Measurements from ENCODE around the gene RGS7BP.

The RGS7BP gene

DNA sequence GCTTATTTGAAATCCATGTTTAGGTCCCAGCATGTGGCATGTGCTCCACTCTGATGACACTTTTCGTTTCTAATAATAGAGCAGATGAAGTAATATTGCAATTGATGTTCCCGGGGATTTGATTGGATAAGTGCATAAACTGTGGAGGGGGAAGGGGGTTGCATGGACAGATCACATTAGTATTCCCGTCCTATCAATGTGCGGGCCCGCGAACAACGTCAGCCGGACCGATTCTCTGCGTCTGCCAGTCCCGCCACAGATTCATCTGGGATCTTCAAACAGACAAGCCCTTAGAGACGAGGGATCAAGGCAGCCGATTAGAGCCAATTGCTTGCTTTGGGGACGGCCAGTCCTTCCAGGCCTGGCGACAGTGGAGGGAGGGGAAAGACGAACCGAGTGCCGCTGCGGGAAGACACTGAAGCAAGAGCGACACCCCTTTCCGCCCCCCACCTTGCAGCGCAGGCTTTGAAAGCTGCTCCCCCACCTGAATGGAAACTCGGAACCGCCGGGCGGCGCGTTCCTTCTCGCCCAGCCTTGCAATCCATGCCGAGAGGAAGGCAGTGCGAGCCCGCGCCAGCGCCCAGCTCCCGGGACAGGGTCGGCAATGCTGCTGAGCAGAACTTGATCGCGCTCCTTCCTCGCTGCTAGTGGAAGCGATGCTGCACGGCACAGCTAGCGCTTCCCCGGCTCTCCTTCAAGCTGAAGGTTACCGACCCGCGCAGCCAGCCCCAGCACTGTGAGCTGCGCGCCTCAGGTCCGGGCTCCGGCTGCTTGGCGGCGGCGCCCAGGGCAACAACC, at the start of gene RGS7BP:
TSS of gene RGS7BP (plus strand) at position 247 of the 798 bp plus-strand sequence. CDS start 610 bp downstream, outside the sequence.
- DNase-seq (ENCODE audit: low spot score), result peak; percentile 82

DNA sequence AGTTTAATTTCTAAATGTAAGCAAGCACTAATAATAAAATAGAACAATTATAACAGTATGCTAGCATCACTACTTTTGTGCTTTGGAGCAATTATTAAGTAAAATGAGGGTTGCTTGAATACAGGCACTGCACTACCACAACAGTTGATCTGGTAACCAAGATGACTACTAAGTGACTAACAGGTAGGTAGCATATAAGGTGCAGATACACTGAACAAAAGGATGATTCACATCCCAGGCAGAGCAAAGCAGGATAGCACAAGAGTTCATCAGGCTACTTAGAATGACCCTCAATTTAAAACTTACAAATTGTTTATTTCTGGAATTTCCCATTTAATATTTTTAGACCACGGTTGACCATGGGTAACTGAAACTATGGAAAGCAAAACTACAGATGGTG, 48.0 kb upstream of the RGS7BP start:
- DNase-seq (ENCODE audit: low spot score), result no peak

DNA sequence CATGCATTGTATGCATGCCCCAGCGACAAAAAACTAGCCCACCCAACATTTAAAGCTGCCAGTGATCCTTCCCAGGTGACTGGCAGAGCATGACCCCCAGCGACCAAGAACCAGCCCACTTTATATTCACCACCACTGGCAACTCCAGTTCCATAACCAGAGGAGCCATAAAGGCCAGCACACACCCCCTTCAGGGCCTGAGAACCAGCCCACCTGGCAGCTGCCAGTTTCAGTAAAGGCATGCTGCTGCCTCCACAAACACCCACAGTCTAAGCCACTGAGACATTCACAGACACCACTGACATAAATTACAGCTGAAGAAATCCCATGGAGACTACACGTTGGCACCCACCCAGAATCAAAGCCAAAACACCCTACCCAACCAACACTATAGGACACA, 46.9 kb upstream of the RGS7BP start:
- no peak for DNase-seq (ENCODE audit: low spot score)

DNA sequence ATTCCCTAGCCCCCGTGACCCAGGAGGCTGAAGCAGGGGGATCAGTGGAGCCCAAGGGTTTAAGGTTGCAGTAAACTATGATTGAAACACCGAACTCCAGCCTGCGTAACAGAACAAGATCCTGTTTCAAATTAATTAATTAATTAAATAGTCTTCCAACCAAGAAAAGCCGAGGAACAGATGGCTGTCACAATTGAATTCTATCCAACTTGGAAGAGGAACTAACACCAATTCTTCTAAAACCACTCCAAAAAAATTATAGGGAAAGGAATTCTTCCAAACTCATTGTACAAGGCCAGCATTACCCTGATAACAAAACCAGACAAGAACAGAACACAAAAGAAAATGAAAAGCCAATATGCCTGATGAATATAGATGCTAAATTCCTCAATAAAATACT, 43.4 kb upstream of the RGS7BP start:
- no peak for DNase-seq (ENCODE audit: low spot score)

DNA sequence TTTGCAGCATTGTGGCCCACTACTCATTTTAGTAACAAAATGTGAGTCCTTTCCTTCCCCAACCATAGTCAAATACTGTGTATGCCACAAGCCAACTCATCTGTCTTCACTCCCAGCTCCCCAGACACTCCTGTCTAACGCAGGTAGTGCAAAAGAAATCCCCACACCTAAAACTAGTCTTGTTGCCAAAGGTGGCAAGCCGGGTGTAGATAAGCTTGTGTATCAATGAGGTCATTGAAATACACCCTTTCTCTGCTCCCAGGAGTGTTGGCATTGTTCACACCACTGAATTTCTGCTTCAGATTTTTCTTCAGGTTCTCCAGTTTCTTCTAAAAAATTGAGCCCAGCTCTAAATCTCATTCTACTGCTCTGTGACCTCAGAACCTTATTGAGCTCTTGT, 19.7 kb upstream of the RGS7BP start:
- no peak for DNase-seq (ENCODE audit: low spot score)

DNA sequence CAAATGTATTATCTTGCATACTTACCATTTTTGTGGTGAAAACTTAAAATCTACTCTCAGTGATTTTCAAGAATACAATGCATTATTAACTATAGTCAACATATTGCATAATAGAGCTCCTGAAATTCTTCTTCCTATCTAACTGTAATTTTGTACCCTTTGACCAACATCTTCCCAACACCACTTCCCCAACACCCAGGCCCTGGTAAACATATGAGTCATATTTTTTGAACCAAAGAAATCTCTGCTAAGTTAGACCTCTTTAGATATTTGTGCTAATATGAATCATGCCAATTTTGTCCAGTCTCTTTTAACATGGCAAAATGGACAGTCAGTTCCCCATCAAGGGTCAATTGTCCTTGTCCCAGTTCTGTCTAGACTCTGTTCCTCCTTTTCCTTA, 18.5 kb upstream of the RGS7BP start:
- no peak for DNase-seq (ENCODE audit: low spot score)

DNA sequence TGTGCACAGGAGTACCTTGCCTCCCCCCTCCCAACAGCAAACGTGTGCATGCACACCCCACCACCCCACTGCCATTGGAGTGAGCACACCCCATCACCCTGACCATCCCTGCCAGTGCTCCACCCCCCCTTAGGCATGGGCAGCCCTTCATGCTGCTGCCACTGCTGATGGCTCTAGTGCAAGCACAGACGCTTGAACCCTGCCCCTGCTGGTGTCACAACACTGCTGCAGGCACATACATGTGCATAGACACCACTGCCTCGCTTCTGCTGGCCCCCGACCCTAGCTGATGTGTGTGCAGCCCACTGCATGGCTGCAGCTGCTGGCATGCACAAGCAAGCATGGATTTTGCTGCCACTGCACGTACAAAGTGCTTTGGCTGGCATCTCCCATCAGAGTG, 16.0 kb upstream of the RGS7BP start:
- no peak for DNase-seq (ENCODE audit: low spot score)

DNA sequence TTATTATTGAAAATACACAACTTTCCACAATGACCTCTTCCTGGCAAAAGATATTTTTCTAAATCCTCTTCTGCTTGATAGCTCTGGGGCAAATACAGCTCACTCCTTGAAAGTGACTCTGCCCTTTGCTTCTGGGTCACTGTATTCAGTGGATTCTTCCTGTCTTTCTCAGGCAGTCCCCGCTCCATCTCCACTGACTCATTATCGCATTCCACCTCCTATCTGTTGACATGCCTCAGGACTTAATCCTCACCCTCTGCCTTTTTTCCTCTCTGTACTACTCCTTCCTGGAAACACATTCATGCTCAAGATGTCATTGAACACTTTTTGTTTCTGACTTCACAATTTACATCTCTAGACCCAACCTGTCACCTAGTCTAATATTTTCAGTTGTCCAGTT, 8.4 kb upstream of the RGS7BP start:
- no peak for DNase-seq (ENCODE audit: low spot score)

DNA sequence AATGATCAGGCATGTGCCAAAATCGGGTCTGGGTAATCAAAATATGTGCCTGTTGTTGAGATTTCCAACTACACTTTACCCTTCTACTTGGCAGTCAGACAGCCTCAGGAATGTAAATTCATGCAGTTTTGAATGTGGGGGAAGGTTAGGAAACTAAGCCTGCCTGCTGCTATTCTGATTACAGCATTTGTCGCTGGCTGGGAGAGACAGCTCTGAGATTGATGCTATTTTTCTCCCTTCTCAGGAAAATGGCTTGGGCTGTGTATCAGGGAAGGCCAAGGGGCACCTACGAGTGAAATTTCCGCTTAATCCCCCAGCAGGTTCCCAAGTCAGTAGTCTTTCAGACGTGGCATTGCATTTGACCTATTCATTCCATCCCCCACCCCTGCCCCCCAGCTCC, 3.6 kb upstream of the RGS7BP start:
- peak; percentile 42 for DNase-seq (ENCODE audit: low spot score)

DNA sequence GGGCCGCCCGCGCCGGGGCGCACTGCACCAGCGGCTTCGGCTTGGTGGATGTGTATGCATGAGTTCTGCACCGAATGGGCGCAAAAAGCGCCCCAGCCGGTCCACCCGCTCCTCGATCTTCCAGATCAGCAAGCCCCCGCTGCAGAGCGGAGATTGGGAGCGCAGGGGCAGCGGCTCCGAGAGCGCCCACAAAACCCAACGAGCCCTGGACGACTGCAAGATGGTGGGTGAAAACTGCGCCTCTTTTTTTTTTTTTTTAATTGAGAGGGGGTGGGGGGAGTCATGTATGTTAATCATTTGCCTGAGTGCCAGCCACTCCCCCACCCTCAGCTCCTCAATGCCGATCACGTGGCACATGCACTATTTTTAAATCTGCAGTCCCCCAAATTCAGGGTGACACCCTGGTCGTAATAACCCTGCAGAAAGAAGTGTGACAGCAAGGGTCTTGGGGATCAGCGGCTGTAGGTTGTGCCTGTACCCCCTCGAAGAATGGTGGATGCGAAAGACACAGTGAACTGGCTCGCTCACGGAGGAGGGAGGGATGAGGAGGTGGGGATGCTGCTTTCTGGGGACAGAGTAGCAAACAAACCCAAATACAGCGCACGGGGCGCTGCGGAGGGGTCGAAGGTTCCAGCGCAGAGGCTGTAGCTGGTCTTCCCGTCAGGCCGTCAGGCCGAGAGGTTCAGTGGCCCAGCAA, 900 bp downstream of the RGS7BP start:
- peak; percentile 45 for DNase-seq (ENCODE audit: low spot score)

DNA sequence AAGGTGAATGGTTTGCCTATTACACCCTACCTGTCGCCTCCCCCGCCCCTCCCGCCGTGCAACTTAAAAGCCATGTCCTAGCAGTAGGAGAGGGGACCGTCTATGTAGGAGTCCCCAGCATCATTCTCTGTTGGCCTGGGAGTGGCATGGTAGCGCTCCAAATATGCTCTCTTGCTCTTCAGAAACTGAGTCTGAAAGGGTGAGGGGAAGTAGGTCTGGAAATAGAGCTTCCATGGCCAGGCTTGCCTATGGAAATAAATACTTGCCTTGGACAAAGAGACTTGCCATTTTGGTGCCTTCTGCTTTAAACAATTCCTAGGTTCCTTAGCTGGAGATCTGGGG, 1.4 kb downstream of the RGS7BP start:
- no peak for DNase-seq (ENCODE audit: low spot score)

DNA sequence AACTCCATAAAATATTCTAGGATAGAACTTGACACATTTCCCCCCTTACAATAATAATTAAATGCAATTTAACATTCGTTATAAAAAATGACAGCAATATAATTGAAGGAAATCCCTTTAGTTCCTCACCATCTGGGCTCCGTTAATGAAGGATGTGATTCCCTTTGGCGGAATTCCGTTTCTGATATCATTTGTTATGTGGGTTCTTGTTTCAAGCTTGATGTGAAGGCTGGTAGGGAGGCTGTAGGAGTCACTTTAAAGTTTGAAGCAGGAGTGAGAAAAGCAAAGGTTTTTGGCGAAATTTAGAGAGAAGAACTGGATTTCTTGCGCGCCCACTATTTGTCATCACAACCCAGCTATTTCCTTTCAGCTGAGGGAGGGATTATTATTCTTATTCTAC, 4.0 kb downstream of the RGS7BP start:
- DNase-seq (ENCODE audit: low spot score), result peak; percentile 50

DNA sequence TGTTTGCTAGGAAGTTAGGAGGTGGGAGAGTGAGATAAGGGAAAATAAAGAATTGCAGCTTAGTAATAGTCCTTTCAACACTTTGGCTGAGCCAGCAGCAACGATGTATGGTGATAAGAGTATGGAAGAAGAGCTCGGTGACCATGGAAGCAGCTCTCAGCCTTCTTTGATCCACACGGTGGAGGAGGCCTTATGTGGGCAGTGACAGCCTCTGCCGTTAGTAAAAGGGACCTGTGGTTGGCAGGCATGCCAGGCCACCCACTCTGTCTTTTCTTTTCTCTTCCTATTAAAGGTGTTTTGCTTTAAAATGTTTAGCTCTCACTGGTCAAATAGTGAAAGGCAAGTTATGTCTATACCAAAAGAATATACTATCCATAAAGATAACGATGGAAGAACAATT, 7.7 kb downstream of the RGS7BP start:
- DNase-seq (ENCODE audit: low spot score), result no peak

DNA sequence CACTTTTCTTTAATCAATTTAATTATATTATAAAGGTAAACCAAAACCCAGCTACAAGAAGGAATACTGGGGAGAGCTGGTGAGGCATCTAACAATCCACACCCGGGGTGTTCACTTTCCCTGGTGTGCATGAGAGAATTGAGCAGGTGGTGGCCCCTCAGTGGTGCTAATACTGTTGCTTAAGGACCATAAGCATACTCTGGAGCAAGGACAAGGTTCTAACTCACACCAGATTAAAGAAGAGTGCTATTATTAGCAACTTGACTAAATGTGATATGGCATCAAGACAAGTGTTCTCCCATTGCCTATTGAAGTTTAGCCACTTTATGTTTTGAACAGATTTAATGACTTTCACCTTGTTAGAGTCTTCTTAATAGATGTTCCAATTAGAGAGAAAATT, 8.8 kb downstream of the RGS7BP start:
- DNase-seq (ENCODE audit: low spot score), result no peak

DNA sequence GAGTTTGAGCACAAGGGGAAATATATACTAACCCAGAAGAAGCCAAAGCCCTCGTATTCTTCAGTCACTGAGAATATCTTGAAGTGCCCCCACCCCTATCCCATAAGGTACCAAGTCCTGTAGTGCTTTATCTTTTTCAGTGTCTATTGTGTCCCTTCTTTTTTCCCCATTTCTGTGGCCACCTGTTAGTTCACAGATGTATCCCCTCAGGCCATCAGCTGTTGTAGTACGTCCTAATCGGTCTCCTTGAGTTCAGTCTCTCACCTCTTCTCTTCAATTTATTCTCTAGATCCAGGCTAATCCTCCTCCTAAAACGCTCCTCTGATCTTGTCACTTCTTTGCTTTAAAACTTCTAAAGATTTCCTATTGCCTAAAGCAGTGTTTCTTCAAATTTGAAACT, 10.4 kb downstream of the RGS7BP start:
- DNase-seq (ENCODE audit: low spot score), result no peak

DNA sequence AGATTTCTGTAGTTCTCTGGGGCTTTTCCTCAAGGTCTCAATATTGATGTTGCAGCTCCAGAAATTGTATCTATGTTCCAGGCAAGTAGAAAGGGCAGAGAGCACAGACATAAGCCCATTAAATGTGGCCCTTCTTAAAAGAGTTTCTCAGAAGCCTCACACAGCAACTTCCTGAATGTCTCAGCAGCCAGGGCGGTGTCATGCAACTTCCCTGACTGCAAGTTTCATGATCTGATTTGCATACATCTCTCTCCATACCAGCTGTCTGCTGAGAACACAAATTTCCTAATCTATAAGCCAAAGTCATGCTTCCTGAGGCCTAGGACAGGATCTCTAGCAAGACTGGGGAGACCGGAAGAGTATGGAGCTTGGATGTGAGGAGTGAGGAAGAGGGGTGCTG, 13.0 kb downstream of the RGS7BP start:
- DNase-seq (ENCODE audit: low spot score), result no peak

DNA sequence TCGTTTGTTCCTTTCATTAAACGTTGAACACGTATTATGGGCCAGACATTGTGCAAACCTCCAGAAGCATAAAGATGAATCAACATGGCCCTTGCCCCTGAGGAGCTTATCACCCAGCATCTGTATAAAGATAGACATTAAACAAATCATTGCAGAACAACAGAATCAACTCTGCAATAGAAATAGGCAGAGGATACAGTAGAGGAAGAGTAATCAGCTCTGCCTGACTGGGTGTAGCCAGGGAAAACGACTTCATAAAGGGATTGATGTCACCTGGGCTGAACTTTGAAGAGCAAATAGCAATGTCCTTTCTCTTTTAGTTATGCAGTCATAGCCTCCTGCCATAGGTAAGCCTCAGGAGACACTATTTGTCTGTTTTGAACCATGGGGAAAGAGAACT, 13.4 kb downstream of the RGS7BP start:
- DNase-seq (ENCODE audit: low spot score), result no peak

DNA sequence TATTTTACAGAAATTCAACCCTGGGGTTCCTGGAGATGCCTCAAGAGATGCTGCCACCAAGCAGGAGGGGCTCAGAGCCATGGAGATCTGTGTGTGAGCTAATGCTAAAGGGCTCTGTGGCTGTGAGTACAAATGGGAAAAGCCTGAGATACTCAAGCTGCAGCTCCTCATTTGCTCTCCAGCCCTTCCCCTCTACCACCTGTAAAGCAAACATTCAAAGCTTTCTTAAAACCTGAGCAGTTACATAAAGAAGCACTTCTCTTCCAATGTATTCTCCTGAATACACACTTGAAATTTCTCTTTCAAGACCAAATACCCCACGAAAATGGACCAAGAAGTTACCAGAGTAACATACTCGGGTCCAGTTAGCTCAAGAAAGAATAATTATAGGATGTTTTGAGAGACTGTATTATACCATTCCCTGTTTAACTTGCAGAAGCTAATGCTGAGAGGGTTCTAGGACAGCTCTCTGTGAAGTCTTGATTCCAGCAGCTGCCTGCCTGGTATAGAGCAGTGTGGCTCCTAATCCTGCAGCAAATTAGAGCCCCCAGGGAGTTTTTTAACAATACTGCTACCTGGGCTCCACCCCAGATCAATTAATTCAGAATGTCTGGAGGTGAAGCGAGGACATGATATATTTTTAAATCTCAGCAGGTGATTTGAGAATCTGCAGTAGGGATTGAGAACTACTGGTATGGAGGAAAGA, 21.1 kb downstream of the RGS7BP start:
- no peak for DNase-seq (ENCODE audit: low spot score)

DNA sequence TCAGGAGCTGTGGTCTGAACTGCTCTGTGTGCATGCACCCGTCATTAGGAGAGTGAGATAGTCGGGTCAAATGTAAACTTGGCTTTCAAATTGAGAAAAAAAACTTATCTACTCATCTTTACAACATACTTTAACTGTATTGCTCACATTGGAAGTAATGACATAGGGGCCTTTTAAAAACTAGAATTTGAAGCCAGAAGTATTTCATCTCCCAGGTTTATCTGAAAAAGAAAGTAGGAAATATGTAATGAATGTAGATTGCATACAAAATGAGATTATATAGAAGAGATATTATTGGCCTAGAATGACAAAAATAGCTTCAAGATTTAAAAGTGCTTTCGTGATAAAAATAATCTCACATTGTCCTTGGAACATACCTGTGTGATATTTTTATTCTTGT, 24.3 kb downstream of the RGS7BP start:
- no peak for DNase-seq (ENCODE audit: low spot score)

DNA sequence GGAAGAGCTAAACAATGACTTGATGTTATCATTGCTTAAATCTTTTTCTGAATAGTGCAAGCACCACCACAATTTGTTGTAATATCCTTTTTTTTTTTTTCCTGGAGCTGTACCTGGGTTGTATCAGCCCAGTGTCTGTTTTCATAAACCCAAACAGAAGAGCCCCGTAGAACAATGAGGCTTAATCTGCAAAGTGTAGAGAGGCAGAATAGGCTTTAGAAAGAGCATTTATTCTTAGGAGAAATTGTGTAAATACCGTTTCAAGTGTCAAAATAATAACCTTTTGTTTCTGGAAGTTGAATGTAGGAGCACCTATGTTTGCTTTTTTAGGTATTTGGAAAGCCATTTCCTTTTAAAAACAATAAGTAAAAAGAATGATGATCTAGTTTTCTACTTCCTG, 26.4 kb downstream of the RGS7BP start:
- DNase-seq (ENCODE audit: low spot score), result no peak

DNA sequence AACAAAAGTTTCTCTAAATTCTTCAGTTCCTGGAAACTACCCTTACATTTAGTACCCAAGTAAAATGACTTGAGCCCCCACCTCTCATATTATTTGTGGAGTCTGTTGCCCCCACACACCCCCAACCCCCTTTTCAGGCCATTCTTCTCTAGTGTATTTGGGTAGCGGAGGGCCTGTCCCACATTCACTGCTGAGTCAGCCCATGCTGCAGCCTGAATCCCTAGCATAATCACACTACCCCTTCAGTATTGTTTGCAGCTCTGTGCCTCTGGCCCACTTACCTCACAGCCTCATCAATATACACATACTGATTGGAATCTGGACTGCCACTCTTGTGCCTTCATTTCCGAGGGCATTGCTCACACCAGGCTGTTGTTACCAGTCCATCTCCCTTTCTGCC, 26.8 kb downstream of the RGS7BP start:
- DNase-seq (ENCODE audit: low spot score), result no peak

DNA sequence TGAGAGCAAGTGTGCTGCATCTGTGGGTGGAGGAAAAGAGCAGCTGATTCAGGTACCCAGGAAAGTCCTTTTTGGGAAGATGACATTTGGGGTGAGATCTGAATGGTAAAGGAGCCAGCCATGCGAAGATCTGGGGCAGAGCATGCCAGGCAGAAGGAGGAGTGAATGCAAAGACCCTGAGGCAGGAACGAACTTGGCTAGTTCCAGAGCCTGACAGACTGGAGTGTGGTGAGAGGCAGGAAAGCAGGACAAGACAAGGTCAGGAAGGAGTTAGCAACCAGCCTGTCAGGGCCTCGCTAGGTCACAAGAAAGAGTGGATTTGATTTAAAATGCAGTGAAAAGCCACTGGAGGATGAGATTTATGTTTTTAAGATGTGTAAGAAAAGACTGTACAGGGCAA, 28.2 kb downstream of the RGS7BP start:
- DNase-seq (ENCODE audit: low spot score), result no peak

DNA sequence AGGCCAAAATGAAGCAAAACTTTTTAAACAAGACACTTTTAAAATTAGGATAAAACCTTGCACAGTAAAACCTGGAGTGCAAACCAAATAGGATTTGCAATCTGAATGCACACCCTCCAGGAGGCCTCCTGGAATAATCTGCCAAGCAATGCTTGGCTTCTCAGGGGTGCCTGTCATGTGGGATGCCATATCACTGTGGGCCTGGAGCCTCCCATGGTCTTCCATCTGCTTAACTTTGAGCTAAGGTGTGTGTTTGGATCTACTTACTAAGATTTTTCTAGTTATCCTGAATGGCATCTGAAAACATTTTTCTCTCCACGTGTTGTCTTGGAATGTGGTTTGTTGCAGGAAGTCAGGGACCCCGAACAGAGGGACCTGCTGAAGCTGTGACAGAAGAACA, 52.1 kb downstream of the RGS7BP start:
- no peak for DNase-seq (ENCODE audit: low spot score)
